ENCODE results near the gene HAP1.
"Not testable (repeated sequence)": the region's sequence is repeated elsewhere in the genome, so short reads cannot be mapped to it uniquely, and the experiment has no call there.

HAP1 gene

DNA sequence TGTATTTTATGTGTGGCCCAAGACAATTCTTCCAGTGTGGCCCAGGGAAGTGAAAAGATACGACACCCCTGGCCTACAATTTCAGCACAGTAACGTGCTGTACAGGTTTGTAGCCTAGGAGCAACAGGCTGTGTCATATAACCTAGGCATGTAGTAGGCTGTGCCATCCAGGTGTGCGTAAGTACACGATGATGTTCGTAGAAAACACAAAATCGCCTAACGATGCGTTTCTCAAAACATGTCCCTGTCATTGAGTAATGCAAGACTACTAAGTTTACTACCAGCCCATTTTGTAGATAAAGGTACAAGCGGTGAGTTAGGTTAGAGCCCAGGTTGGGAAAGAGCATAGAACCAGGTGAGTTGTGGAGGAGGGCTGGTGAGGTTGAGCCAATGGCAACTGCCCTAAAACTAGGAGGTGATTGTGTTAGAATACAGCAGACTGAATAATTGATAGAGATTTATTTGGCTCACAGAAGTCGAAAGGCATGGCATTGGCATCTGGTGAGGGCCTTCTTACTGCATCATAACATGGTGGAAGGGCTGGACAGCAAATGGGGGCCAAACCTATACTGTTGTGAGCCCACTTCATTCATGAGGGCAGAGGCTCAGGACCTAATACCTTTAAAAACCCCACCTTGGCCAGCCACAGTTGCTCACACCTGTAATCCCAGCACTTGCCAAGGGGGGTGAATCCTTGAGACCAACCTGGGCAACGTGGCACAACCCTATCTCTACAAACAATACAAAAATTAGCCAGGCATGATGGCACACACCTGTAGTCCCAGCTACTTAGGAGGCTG lies 41.5 kb downstream of the HAP1 start:
- DNase-seq (ENCODE audit: extremely low read depth in 1 of 2, low read depth in 1 of 2) = no peak

DNA sequence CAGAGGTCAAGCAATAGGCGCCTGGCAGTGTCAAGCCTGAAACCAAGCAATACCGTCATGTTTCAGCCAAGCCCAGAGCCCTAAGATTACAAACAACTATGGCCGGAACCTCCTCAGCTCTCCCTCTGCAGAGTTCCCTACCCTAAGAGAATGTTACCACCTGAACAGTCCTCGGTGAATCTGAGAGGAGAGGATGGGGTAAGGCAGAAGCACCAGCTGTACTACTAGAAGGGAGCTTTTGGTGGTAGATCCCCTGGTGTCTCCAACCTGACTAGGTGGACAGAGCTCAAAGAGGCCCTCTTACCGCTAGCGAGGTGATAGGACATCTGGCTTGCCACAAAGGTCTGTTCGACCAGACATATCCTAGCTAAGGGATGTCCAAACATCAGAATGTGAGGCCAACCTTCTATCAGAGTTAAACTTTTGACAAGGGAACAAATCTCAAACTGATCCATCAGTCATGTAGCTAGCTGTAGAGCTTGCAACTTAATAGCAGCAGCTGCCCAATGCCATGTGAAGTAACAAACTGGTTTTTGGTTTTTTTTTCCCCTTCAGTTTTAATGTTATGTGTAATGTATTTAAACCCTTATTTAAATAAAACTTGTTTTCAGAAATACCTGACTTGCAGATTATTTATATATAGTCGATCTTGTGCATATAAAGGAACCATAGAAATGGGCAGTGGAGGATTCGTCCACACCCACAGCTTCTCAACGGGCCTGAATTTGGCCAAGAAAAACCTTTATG lies 43.2 kb downstream of the HAP1 start:
- no peak for DNase-seq (ENCODE audit: extremely low read depth in 1 of 2, low read depth in 1 of 2)

DNA sequence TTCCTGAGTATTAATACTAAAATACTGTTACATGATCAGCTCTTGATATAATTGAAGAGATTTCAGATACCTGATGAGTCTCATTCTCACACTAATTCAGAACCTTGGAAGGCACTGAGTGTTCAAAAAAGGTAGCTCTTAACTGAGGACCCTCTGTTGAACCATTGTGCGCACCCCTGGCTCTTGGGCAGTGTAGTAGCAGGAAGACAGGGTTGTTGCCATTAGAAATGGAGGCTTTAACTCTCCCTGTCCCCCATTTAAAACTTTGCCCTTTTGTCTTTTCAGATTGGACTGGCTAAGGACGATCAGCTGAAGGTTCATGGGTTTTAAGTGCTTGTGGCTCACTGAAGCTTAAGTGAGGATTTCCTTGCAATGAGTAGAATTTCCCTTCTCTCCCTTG lies 43.9 kb downstream of the HAP1 start:
- no peak for DNase-seq (ENCODE audit: extremely low read depth in 1 of 2, low read depth in 1 of 2)

DNA sequence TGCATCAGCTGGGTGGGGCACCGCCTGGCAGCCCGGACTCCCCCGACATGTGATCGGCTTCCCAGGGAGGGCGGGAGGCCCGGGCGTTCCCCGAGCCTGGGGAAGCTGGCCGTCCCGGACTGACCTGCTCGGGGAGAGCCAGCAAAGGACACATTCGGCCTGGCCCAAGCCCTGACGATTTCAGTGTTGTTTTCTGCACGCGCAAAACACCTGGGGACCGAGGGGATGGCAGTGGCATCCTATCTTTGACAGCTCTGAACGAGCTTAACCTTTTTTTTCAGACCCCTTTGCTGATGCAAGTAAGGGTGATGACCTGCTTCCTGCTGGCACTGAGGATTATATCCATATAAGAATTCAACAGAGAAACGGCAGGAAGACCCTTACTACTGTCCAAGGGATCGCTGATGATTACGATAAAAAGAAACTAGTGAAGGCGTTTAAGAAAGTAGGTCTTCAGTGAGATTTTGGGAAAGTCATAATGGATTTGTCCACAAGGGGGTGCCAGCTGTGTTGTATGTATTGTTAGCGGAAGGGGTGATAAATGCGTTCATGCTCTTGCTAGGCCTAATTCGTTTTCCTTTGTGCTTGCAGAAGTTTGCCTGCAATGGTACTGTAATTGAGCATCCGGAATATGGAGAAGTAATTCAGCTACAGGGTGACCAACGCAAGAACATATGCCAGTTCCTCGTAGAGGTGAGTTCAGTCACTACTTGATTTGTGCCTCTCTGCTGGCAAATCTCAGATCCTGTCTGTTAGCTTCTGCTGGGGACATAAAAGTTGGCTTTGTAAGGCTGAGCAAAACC lies 44.7 kb downstream of the HAP1 start:
- DNase-seq (ENCODE audit: extremely low read depth in 1 of 2, low read depth in 1 of 2) = no peak

DNA sequence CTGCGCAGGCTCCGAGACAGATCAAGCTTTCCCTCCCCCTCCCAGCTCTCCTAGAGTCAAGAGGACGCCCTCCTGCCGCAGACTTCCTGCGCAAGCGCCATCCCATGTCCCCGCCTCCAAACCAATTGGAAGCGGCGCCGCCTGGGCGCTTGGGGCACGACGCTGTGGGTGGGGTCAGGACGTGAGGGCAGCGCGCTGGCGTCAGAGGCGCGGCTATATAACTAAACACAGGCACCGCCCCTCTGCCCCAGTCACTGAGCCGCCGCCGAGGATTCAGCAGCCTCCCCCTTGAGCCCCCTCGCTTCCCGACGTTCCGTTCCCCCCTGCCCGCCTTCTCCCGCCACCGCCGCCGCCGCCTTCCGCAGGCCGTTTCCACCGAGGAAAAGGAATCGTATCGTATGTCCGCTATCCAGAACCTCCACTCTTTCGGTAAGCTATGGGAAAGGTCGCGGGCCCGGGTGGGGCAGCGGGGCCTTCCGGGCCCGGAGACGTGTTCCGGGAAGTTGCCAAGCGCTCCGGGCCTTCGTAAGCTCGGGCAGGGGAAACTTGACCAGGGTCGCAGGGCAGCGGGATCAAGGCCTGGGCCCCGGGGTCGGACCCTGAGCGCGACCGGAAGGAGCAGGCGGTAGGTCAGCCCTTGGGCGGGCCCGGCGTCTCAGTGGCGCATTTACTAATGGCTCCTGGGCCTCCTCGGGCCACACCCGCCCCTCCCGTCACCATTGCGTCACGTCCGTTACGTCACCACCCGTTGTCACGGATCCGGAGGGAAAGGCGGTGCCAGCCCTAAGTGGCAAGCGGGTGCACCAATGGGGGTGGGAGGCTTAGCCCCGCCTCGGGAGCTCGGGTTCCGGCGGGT lies 45.6 kb downstream of the HAP1 start, which contains the start of gene EIF1:
Gene EIF1 (plus strand): TSS at position 245 of the 856 bp plus-strand sequence. CDS start 154 bp downstream, at position 399.
- DNase-seq (ENCODE audit: extremely low read depth in 1 of 2, low read depth in 1 of 2) = peak; percentile 99

DNA sequence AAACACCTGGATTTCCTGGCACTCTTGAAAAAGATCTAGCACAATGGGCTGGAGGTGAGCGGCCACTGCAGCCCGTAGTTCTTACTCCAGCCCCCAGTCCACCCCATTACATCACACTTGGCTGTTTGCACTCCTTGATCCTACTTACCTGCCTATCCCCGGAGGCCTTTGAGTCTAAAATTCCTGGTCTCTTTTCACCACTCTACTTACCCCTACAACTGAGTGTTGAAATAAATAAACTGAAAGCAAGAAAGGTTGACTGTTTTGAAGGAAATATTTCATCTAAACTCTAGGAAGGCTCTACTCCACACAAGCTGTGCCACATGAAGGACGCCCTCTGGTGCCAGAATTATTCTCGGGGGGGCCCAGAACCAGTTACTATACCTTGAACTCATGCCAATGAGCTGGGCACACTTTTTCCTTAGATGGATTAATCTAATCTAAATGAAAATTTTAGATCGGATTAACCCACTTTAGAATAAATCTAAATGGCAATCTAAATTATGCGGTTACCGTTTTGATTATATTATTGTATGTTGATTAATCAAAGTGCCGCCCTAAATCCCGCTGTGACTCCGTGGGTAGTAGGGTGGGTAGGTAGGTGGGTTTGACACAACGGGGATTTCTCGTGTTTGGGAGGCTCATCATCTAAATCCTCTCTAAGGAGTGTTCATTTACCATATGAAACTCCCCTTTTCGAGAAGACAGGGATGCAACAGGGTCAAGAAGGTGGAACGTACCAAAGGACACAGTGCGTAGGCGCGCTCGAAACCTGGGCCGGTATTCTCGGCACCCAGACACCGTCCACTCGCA lies 46.4 kb downstream of the HAP1 start:
- DNase-seq (ENCODE audit: extremely low read depth in 1 of 2, low read depth in 1 of 2) = peak in 1 of 2 donors; percentile 47

DNA sequence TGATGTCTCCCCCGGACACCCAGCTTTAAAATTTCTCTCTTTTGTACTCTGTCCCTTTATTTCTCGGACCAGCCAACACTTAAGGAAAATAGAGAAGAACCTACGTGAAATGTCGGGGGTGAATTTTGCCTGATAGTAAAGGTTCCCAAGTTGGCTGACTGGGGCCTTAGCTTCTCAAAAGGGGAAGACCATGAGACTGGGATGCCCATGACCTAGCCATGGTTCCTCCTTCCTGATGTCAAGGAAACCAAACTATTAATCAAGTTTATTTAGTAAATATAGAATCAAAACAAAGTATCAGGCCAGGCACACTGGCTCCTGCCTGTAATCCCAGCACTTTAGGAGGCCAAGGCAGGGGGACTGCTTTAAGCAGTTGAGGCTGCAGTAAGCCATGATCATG lies 48.2 kb downstream of the HAP1 start:
- no peak for DNase-seq (ENCODE audit: extremely low read depth in 1 of 2, low read depth in 1 of 2)

DNA sequence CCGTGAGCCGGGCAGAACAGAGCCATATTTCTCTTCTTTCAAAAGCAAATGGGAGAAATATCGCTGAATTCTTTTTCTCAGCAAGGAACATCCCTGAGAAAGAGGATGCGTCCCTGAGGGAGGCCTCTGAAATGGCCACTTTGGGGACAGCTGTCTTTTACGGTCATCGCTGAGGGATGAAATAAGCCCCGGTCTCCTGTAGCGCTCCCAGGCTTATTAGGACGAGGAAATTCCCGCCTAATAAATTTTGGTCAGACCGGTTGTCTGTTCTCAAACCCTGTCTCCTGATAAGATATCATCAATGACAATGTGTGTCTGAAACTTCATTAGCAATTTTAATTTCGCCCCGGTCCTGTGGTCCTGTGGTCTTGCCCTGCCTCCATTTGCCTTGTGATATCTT lies 48.7 kb downstream of the HAP1 start:
- DNase-seq (ENCODE audit: extremely low read depth in 1 of 2, low read depth in 1 of 2) = not testable (repeated sequence)

DNA sequence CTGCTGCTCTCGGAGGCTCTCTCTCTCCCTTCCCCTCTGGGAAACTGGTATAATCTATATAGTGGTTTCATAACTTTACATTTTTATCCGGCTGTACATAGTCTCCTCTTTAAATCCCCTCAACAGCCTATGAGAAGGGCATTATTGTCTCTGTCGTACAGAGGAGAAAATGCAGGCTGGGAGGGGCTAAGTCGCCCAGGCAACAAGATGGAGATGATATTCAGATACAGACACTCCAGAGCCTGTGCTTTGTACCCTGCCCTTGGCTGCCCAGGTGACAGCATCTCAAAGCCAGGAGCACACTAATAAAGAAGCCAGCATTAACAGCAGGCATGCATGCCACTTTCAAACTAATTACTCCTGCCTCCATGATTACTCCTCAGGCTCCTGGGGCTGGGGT lies 50.4 kb downstream of the HAP1 start:
- DNase-seq (ENCODE audit: extremely low read depth in 1 of 2, low read depth in 1 of 2) = no peak

DNA sequence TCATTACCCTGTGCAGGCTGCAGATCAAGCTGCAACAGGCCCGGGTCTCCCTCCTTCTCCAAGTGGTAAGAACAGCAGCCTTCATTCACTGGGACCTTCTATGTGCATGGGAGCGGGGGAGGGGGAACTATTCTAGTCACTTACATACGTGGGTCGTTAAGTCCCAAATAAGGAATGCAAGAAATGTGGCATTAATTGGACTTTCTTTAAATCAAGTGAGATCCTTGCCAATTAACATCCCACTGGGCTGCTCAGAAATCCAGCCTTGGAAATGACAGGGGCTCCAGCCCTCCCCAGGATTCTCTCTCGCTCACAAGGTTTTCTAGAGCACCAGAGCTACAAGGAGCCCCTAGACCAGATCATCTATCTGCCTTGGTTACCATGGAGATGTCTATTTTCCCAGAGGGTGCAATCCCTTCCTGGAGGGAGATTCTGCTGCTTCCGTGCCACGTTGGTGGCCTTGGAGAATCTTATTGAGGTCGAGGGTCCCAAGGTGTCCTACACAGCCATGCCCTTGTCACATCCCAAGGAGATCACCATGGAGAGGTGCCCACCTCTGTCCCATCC lies 50.9 kb downstream of the HAP1 start:
- DNase-seq (ENCODE audit: extremely low read depth in 1 of 2, low read depth in 1 of 2) = no peak

DNA sequence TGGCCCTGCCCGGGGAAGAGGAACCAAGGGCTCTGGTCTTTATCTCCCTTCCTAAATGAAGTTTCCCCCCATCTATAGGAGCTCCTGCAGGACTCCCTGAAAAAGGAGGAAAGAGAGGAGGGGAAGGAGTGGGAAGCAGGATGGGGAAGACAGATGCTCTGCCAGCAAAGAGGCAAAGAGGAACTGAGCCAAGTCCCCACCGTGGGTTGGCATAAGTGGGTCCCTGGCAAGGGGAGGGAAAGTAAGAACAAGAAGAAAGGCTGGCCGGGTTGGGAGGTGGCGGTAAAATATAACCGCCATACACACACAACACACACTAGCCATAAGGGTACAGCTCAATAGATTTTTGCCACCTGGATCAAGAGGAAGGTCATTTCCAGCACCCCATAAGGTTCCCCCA lies 51.8 kb downstream of the HAP1 start:
- no peak for DNase-seq (ENCODE audit: extremely low read depth in 1 of 2, low read depth in 1 of 2)

DNA sequence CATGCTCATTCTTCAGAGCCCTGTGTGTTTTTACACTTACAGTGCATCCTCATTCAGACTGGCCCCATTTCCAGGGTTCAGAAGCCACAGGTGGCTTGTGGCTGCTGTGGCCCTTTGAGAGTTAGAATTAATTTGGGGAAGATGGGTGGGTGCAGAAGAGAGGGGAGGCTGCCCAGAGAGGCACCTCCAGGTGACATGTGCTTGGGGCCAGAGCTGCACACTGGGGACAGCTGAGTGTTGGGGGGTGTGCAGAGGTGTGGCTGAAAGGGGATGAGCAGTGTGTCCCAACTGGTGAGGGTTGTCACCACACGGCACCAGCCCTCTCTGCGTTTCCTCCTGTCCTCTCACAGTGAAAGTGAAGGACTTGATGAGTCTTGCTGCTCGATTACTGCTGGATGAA lies 52.7 kb downstream of the HAP1 start:
- DNase-seq (ENCODE audit: extremely low read depth in 1 of 2, low read depth in 1 of 2) = no peak

DNA sequence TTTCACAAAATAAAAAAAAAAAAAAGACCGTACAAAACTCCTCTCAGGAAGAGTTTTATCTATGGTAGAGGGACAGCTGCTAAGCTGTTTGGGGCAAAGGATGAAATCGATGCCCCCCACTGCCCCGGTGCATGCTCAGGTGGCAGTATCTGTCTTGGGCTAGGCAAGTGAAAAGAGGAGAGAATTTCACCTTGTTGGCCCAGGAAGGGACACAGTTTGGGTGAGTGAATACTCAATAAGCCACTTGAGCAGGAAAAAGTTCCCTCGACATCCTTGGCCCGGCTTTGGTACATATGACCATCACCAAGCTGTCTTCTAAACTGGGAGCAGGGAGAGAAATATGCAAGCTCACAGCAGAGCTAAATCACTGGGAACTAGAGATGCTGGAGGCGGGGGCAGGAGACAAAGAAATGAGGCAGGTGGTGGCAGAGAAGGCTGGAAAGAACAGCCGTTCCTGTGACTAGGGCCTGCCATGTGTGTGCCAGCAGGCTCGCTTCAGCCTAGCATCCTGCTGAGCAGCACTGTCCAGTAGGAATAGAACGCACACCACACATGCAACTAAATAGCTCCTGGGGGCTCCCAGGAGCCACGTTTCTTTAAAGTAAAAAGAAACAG lies 53.9 kb downstream of the HAP1 start:
- no peak for DNase-seq (ENCODE audit: extremely low read depth in 1 of 2, low read depth in 1 of 2)

DNA sequence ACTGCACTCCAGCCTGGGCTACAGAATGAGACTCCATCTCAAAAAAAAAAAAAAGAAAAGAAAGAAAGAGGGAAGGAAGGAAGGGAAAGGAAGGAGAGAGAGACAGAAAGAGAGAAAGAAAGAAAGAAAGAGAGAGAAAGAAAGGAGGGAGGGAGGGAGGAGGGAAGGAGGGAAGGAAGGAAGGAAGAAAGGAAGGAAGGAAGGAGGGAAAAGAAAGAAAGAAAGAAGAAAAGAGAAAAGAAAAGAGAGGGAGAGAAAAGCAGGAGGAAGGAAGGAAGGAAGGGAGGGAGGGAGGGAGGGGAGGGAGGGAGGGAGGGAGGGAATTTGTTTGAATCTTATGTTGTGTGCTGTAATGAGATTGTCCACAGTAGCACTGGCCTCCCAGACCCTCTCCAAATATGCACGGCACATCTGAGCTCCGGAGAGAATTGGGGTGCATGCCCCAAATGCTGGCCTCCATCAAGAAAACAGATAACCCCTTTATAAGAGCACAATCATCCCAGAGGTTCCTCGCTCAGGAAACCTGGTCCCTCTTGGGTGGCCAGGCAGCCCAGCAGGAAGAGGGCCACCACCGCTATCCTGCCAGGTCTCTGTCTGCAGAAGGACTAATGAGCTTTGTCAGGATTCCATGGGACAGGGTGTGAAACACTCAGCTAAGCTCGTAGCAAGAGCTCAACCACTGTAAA lies 54.6 kb downstream of the HAP1 start:
- DNase-seq (ENCODE audit: extremely low read depth in 1 of 2, low read depth in 1 of 2) = no peak

DNA sequence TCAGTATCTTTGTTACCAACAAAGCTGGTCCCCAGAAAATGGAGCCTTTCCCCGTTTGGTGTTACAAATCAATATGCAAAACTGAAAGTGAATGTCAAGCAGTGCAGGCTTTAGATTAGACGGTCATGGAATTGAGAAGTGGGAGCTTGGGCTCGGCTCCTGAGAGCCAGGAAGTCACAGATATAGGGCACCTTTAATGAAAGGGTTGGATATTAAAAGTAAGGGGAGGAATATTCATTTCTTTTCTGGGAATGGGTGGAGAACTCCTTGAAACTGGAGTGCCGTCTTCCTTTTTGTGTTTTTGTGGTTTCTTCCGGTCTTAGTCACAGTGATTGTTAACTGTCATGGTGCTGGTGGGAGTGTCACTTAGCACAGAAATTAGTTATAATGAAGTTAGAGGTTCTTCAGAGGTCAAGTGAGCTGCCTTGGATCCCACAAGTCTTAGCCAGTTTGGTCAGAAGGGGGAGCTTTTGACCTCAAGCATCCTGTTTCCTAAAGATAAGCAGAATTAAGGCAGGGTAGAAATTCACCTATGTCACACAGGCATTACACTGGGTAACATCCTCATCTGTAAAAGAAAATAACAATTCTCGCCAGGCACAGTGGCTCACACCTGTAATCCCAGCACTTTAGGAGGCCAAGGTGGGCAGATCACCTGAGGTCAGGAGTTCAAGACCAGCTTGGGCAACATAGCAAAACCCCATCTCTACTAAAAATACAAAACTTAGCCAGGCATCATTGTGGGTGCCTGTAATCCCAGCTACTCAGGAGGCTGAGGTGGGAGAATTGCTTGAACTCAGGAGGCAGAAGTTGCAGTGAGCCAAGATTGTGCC lies 55.3 kb downstream of the HAP1 start:
- DNase-seq (ENCODE audit: extremely low read depth in 1 of 2, low read depth in 1 of 2) = no peak

DNA sequence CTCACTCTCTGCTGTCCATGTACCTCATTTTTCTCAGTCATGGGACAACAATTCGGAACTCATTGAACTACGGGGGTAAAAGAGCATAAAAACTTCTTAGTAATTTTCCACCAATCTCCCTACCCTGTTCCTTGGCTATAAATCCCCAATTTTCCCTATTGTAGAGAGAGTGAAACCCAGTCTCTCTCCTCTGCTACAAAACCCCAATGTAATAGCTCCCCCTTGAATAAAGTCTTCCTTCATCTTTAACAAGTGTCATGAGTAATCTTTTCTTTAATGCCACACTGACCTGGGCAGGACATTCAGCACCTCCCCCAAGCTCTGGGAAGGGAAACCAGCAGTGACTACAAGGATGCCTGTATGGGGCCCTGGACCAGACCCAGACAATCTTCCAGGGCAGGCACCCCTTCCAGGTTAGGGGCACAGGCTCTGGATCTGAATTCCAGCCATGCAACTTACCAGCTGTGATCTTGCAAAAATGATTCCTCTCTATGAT lies 56.0 kb downstream of the HAP1 start:
- no peak for DNase-seq (ENCODE audit: extremely low read depth in 1 of 2, low read depth in 1 of 2)

DNA sequence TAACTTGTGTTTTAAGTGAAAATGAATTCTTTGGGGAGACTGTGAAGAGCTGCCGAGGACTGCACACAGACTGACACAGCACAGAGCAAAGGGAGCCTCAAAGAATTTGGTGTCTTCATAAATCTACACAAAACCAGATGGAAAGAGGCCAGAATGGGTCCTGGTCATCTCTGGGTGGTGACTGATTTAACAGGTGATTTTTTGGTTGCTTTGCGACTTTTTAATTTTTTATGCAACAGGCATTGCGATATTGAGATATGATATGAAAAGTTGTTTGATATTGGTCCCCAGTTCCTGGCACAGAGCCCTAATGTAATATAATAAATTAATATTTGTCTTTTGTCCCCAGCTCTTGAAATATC lies 58.4 kb downstream of the HAP1 start:
- no peak for DNase-seq (ENCODE audit: extremely low read depth in 1 of 2, low read depth in 1 of 2)

Data from activated CD8-positive, alpha-beta memory T cell treated with anti-CD3 and anti-CD28 coated beads for 1 hour (primary cell).